Measurements from ENCODE around the gene OLIG1. TPM values are rescaled to one million over a fixed set of nuclear protein-coding genes. Genes with fewer than 3 reads are reported as not detected.

The OLIG1 gene
- total and polyA plus RNA-seq, 10 of the 15 experiments (the other 5 are each of a cell fraction or from before 2014, with no cell fraction given): not detected

DNA sequence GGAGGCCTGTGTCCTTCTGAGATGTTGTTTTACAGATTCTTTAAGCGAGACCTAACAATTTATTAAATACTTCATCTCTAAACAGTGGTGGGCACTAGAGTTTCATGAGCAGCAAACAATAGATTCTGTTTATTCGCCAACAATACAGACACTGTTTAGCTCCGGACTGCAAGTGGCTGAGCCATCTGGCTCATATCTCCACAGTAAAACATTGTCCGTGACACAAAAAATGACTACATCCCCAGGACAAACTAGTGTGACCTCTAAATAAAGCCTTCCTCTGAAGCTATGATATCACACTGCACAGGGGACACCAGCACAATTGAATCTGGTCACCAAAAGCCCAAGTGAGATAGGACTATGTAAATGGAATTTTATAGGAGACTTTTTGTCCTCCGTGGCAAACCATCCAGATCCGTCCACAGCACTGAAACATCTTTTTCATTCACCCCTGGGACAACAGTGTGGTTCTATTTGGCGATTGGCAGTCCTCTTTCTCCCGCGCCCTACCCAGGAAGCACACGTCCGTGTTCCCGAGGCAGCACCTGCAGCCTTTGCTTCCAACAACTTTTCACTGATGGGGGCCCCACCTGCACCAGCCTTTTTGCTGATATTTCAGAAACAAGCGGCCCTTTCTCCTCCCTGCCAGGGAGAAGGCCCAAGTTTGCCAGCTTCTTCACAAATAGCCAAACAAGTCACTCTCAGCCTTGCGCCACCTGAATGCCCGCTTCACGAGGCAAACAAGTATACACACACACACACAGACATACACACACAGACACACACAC, 47.4 kb downstream of the OLIG1 start:
- RAD21 ChIA-PET (ENCODE audit: unreplicated experiment): no interaction called here
- H3K27me3 ChIP-seq (replicated peaks in 1 of 2; ENCODE audit: control insufficient read depth in 2 of 2, insufficient read depth in 2 of 2, low read length in 1 of 2): peaks cover 2 to 5% of the 10 kb centered on the region in 2 experiments
- no peak overlapping the region for H3K9ac ChIP-seq (ENCODE audit: control insufficient read depth, insufficient read depth, low read length)
- POLR2A ChIA-PET: no interaction called here
- no peaks in the 10 kb centered on the region for H4K20me1 ChIP-seq (ENCODE audit: control insufficient read depth, insufficient read depth)
- ATAC-seq (no peak), DNase-seq (ENCODE audit: low read depth, low spot score) (no peak), FAIRE-seq (no peak)
- SMC1A ChIA-PET (ENCODE audit: uncharacterized antibody, unreplicated experiment): no interaction called here
- no peaks in the 10 kb centered on the region for H3K4me1 ChIP-seq (ENCODE audit: control insufficient read depth, insufficient read depth, low read length)
- H3K9me3 ChIP-seq (replicated peaks; ENCODE audit: control insufficient read depth, insufficient read depth, low read length): no peaks in the 10 kb centered on the region
- no peak overlapping the region for H2AFZ ChIP-seq (ENCODE audit: control insufficient read depth, low read depth, low read length)
- H3K27ac ChIP-seq (ENCODE audit: control insufficient read depth, insufficient read depth): no peak overlapping the region
- intact Hi-C loops (cut with micrococcal nuclease; ENCODE audit: unreplicated experiment): no loop called here
- no peak overlapping the region for H3K4me3 ChIP-seq
- WGBS (ENCODE audit: insufficient coverage, insufficient replicate concordance, low lambda C conversion rate, missing lambda C conversion rate): 50% methylated on average over 16 of the region's 16 CpGs
- H3K79me2 ChIP-seq (ENCODE audit: control insufficient read depth, insufficient read depth, low read length): no peaks in the 10 kb centered on the region
- TF ChIP-seq NFYA (IDR thresholded peaks at IDR 0.05; ENCODE audit: borderline replicate concordance, low read depth, low read length): no peak
- TF ChIP-seq, protein P1, sequence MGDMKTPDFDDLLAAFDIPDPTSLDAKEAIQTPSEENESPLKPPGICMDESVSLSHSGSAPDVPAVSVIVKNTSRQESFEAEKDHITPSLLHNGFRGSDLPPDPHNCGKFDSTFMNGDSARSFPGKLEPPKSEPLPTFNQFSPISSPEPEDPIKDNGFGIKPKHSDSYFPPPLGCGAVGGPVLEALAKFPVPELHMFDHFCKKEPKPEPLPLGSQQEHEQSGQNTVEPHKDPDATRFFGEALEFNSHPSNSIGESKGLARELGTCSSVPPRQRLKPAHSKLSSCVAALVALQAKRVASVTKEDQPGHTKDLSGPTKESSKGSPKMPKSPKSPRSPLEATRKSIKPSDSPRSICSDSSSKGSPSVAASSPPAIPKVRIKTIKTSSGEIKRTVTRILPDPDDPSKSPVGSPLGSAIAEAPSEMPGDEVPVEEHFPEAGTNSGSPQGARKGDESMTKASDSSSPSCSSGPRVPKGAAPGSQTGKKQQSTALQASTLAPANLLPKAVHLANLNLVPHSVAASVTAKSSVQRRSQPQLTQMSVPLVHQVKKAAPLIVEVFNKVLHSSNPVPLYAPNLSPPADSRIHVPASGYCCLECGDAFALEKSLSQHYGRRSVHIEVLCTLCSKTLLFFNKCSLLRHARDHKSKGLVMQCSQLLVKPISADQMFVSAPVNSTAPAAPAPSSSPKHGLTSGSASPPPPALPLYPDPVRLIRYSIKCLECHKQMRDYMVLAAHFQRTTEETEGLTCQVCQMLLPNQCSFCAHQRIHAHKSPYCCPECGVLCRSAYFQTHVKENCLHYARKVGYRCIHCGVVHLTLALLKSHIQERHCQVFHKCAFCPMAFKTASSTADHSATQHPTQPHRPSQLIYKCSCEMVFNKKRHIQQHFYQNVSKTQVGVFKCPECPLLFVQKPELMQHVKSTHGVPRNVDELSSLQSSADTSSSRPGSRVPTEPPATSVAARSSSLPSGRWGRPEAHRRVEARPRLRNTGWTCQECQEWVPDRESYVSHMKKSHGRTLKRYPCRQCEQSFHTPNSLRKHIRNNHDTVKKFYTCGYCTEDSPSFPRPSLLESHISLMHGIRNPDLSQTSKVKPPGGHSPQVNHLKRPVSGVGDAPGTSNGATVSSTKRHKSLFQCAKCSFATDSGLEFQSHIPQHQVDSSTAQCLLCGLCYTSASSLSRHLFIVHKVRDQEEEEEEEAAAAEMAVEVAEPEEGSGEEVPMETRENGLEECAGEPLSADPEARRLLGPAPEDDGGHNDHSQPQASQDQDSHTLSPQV (IDR thresholded peaks at IDR 0.05): no peak
- TF ChIP-seq PAX8 (IDR thresholded peaks at IDR 0.05): no peak
- TF ChIP-seq, protein P2, sequence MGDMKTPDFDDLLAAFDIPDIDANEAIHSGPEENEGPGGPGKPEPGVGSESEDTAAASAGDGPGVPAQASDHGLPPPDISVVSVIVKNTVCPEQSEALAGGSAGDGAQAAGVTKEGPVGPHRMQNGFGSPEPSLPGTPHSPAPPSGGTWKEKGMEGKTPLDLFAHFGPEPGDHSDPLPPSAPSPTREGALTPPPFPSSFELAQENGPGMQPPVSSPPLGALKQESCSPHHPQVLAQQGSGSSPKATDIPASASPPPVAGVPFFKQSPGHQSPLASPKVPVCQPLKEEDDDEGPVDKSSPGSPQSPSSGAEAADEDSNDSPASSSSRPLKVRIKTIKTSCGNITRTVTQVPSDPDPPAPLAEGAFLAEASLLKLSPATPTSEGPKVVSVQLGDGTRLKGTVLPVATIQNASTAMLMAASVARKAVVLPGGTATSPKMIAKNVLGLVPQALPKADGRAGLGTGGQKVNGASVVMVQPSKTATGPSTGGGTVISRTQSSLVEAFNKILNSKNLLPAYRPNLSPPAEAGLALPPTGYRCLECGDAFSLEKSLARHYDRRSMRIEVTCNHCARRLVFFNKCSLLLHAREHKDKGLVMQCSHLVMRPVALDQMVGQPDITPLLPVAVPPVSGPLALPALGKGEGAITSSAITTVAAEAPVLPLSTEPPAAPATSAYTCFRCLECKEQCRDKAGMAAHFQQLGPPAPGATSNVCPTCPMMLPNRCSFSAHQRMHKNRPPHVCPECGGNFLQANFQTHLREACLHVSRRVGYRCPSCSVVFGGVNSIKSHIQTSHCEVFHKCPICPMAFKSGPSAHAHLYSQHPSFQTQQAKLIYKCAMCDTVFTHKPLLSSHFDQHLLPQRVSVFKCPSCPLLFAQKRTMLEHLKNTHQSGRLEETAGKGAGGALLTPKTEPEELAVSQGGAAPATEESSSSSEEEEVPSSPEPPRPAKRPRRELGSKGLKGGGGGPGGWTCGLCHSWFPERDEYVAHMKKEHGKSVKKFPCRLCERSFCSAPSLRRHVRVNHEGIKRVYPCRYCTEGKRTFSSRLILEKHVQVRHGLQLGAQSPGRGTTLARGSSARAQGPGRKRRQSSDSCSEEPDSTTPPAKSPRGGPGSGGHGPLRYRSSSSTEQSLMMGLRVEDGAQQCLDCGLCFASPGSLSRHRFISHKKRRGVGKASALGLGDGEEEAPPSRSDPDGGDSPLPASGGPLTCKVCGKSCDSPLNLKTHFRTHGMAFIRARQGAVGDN (IDR thresholded peaks at IDR 0.05): no peak
- no peak for TF ChIP-seq BACH1 (IDR thresholded peaks at IDR 0.05; ENCODE audit: borderline replicate concordance)
- no peak for TF ChIP-seq CBFB (IDR thresholded peaks at IDR 0.05; ENCODE audit: low read depth)
- TF ChIP-seq ASH2L (IDR thresholded peaks at IDR 0.05; ENCODE audit: borderline replicate concordance, low read depth): no peak
- no peak for TF ChIP-seq SREBF2 (IDR thresholded peaks at IDR 0.05; ENCODE audit: low read length)
- TF ChIP-seq PML (IDR thresholded peaks at IDR 0.05; ENCODE audit: low read length): no peak
- TF ChIP-seq PAX5 (IDR thresholded peaks at IDR 0.05; ENCODE audit: borderline replicate concordance, low read depth, low read length): no peak
- TF ChIP-seq IRF3 (IDR thresholded peaks at IDR 0.05): no peak
- no peak for TF ChIP-seq ZNF274 (IDR thresholded peaks at IDR 0.05; ENCODE audit: insufficient read depth, insufficient read length)
- CTCF ChIA-PET: interaction anchor here (2.5 kb wide), 1 partner anchor 123 kb away, joined by 12 read pairs; no protein-coding TSS in a partner anchor
- in situ Hi-C loops (cut with MboI): no loop called here
- no peak overlapping the region for H3K4me2 ChIP-seq (ENCODE audit: control insufficient read depth, insufficient read depth)
- BruUV-seq (replicated peaks): no TSS peak
- H3K36me3 ChIP-seq (ENCODE audit: control insufficient read depth in 2 of 2, insufficient read depth in 2 of 2, low read length in 1 of 2): no peaks in the 10 kb centered on the region
